H1 (cell line): ENCODE data around the gene SPEN. TPM values are rescaled to one million over a fixed set of nuclear protein-coding genes. Genes with fewer than 3 reads are reported as not detected.

Experiments used
- CTCF ChIA-PET: fragments of 300-600 bp; sonication (Branson Sonifier 250); formaldehyde crosslinking; loops from one replicate; lab custom pipeline; 2021; ENCODE audit not compliant: partially characterized antibody; lab: Charles Lee
- POLR2A ChIA-PET: fragments of 300-600 bp; sonication (Branson Sonifier 250); formaldehyde crosslinking; loops from one replicate; lab custom pipeline; 2021; ENCODE audit warnings: inconsistent platforms; ENCODE audit not compliant: partially characterized antibody; lab: Charles Lee
- DNase-seq, 2 experiments: peaks; one replicate each; pipeline versions ENCODE4 v3.0.0 to v3.0.0-alpha.2; 2010 to 2022; ENCODE audit warnings: low spot score in 2 of 2, low read depth in 1 of 2, mixed read lengths in 1 of 2
- FAIRE-seq: peaks from 2 replicates; lab custom pipeline; 2011; peaks lifted over from hg19 to GRCh38; lab: Jason Lieb, UNC
- H2AFZ ChIP-seq: 2 replicates; pipeline ENCODE4 v1.8.1; 2012; ENCODE audit warnings: low read length, inconsistent platforms
- H2AK5ac ChIP-seq: 2 replicates; pipeline ENCODE4 v1.6.1; 2013; ENCODE audit warnings: low read depth, low read length
- H2BK120ac ChIP-seq: replicated peaks from 2 replicates; pipeline ENCODE3; 2013; ENCODE audit warnings: low read depth, low read length, inconsistent platforms
- H2BK12ac ChIP-seq: 2 replicates; pipeline ENCODE4 v1.6.1; 2013; ENCODE audit warnings: low read depth, low read length
- H2BK15ac ChIP-seq: 2 replicates; pipeline ENCODE4 v1.6.1; 2013; ENCODE audit warnings: low read length
- H2BK20ac ChIP-seq: 2 replicates; pipeline ENCODE4 v1.6.1; 2013; ENCODE audit warnings: low read length
- H2BK5ac ChIP-seq: 2 replicates; pipeline ENCODE4 v1.6.1; 2013; ENCODE audit warnings: low read depth, low read length
- H3K14ac ChIP-seq: 2 replicates; pipeline ENCODE4 v1.6.1; 2013; ENCODE audit warnings: inconsistent platforms; ENCODE audit not compliant: insufficient read length
- H3K18ac ChIP-seq: 2 replicates; pipeline ENCODE4 v1.6.1; 2013; ENCODE audit warnings: low read length; ENCODE audit errors: extremely low read depth
- H3K23ac ChIP-seq: 2 replicates; pipeline ENCODE4 v1.6.1; 2013; ENCODE audit warnings: inconsistent platforms; ENCODE audit not compliant: insufficient read length
- H3K23me2 ChIP-seq: 2 replicates; pipeline ENCODE4 v1.6.1; 2013; ENCODE audit warnings: low read depth, low read length
- H3K27ac ChIP-seq: 2 replicates; pipeline ENCODE4 v1.6.1; 2011; ENCODE audit warnings: low read depth, low read length, inconsistent platforms
- H3K27me3 ChIP-seq, 4 experiments: replicated peaks in 1 of 4; 1 replicate in 1 of 4; 2 replicates in 3 of 4; pipeline versions ENCODE4 v1.6.1 to v1.8.1; 2011 to 2013; ENCODE audit warnings: low read length in 3 of 4, mild to moderate bottlenecking in 3 of 4, inconsistent platforms in 2 of 4, mixed read lengths in 2 of 4, moderate library complexity in 1 of 4; ENCODE audit not compliant: control insufficient read depth in 3 of 4, insufficient read depth in 3 of 4; ENCODE audit errors: extremely low read depth in 1 of 4
- H3K36me3 ChIP-seq, 4 experiments: 2 replicates each; pipeline versions ENCODE4 v1.6.1 to v1.8.1; 2011 to 2013; ENCODE audit warnings: mild to moderate bottlenecking in 4 of 4, low read length in 3 of 4, moderate library complexity in 2 of 4, control low read depth in 1 of 4, inconsistent platforms in 1 of 4; ENCODE audit not compliant: insufficient read depth in 4 of 4, control insufficient read depth in 2 of 4
- H3K4ac ChIP-seq: replicated peaks from 2 replicates; pipeline ENCODE3; 2013; ENCODE audit warnings: low read length, low read depth, mixed read lengths, inconsistent platforms; ENCODE audit not compliant: insufficient read length
- H3K4me1 ChIP-seq, 4 experiments: replicated peaks in 1 of 4; 1 replicate in 1 of 4; 2 replicates in 3 of 4; pipeline versions ENCODE4 v1.6.1 to v1.8.1; 2011 to 2013; ENCODE audit warnings: low read length in 3 of 4, inconsistent platforms in 2 of 4, mixed read lengths in 1 of 4; ENCODE audit not compliant: insufficient read depth in 4 of 4, control insufficient read depth in 3 of 4
- H3K4me2 ChIP-seq, 2 experiments: 2 replicates each; pipeline versions ENCODE4 v1.6.1 to v1.8.1; 2011 to 2013; ENCODE audit warnings: low read depth in 2 of 2, low read length in 2 of 2, control low read depth in 1 of 2, inconsistent platforms in 1 of 2, mild to moderate bottlenecking in 1 of 2; ENCODE audit not compliant: insufficient read depth in 1 of 2
- H3K4me3 ChIP-seq, 4 experiments: fragments of 200-600, 300-600 bp in 1 of 4; sonication (generic), shearing (Covaris generic), sonication (Bioruptor Twin) in 1 of 4; 2 replicates each; pipeline versions ENCODE4 v1.5.1 to v1.8.1; 2011 to 2016; ENCODE audit warnings: low read length in 4 of 4, low read depth in 3 of 4, control low read depth in 2 of 4, inconsistent platforms in 2 of 4, mild to moderate bottlenecking in 2 of 4, mixed read lengths in 1 of 4, moderate library complexity in 1 of 4; ENCODE audit not compliant: insufficient read depth in 2 of 4; ENCODE audit errors: extremely low read depth in 1 of 4
- H3K56ac ChIP-seq: replicated peaks from 2 replicates; pipeline ENCODE3; 2013; ENCODE audit warnings: low read depth, mild to moderate bottlenecking, mixed read lengths, low read length, inconsistent platforms; ENCODE audit not compliant: insufficient read length
- H3K79me1 ChIP-seq: 2 replicates; pipeline ENCODE4 v1.6.1; 2013; ENCODE audit warnings: low read depth, low read length, control low read depth
- H3K79me2 ChIP-seq, 2 experiments: 2 replicates each; pipeline versions ENCODE4 v1.6.1 to v1.8.1; 2012 to 2013; ENCODE audit warnings: low read length in 2 of 2, mild to moderate bottlenecking in 2 of 2, inconsistent platforms in 1 of 2; ENCODE audit not compliant: insufficient read depth in 2 of 2, control insufficient read depth in 1 of 2
- H3K9ac ChIP-seq, 4 experiments: replicated peaks in 1 of 4; 1 replicate in 1 of 4; 2 replicates in 3 of 4; pipeline versions ENCODE4 v1.6.1 to v1.8.1; 2011 to 2013; ENCODE audit warnings: low read depth in 3 of 4, low read length in 3 of 4, control low read depth in 2 of 4, mild to moderate bottlenecking in 2 of 4, moderate library complexity in 2 of 4, inconsistent platforms in 1 of 4; ENCODE audit errors: extremely low read depth in 1 of 4
- H3K9me3 ChIP-seq, 2 experiments: 2 replicates each; pipeline versions ENCODE4 v1.6.1 to v1.8.1; 2012 to 2013; ENCODE audit warnings: mild to moderate bottlenecking in 2 of 2, moderate library complexity in 2 of 2, control low read depth in 1 of 2, inconsistent platforms in 1 of 2, low read depth in 1 of 2, low read length in 1 of 2, mixed read lengths in 1 of 2; ENCODE audit not compliant: insufficient read depth in 2 of 2
- H4K20me1 ChIP-seq, 2 experiments: replicated peaks in 1 of 2; 2 replicates each; pipeline versions ENCODE3 to v1.8.1; 2011 to 2013; ENCODE audit warnings: inconsistent platforms in 2 of 2, low read length in 2 of 2, mild to moderate bottlenecking in 1 of 2; ENCODE audit not compliant: insufficient read depth in 2 of 2, control insufficient read depth in 1 of 2
- H4K5ac ChIP-seq: 2 replicates; pipeline ENCODE4 v1.6.1; 2013; ENCODE audit warnings: low read length, low read depth, mixed read lengths, inconsistent platforms; ENCODE audit not compliant: insufficient read length
- H4K8ac ChIP-seq: 2 replicates; pipeline ENCODE4 v1.8.0; 2013; ENCODE audit warnings: mild to moderate bottlenecking, moderate library complexity, low read length, inconsistent platforms; ENCODE audit not compliant: insufficient read depth; ENCODE audit errors: extremely low read depth
- H4K91ac ChIP-seq: replicated peaks from 2 replicates; pipeline ENCODE3; 2013; ENCODE audit warnings: low read length, mixed read lengths, inconsistent platforms; ENCODE audit not compliant: insufficient read length
- WGBS, 2 experiments: shearing (Covaris generic) in 1 of 2; methylation state at CpG; one replicate each; pipeline versions ENCODE4 v1.1.6 to v1.1.7; 2013 to 2015; ENCODE audit warnings: low lambda C conversion rate in 2 of 2, mixed read lengths in 2 of 2, inconsistent platforms in 1 of 2, low coverage in 1 of 2, missing lambda C conversion rate in 1 of 2; ENCODE audit not compliant: insufficient replicate concordance in 2 of 2, insufficient coverage in 1 of 2, insufficient read length in 1 of 2; ENCODE audit errors: extremely low coverage in 1 of 2, missing lambda C conversion rate in 1 of 2; 5-methylcytosine and 5-hydroxymethylcytosine counted together
- polyA plus RNA-seq, 7 experiments: library from polyadenylated mRNA; depleted of rRNA in 3 of 7; stranded (reverse) in 5 of 7; unstranded in 2 of 7; fragments of >200 nt in 5 of 7; fragments of 200-250 nt in 2 of 7; gene quantifications; 1 replicate in 5 of 7; 2 replicates in 1 of 7; 4 replicates in 1 of 7; pipeline versions ENCODE4 v1.2.1 to v1.2.3, GENCODE V29; 2011 to 2013; ENCODE audit warnings: missing spikeins in 2 of 7, mixed read lengths in 2 of 7
- total RNA-seq: library from RNA; stranded (reverse); fragmentation: NEBNext Ultra II Directional; extraction: Animal tissue kit (Norgen Biotek cat#: 25700); gene quantifications from 2 replicates; pipeline ENCODE4 v1.2.1, GENCODE V29; 2021

Gene SPEN
- total and polyA plus RNA-seq, 2 of the 8 experiments (the other 6 are each of a cell fraction or from before 2014, with no cell fraction given), result 12.5 to 52.1 TPM

GRCh38 chr1:15885269-15885668 is 37.8 kb downstream of the SPEN start:
- Histone ChIP-seq H4K5ac (no peak overlapping the region), H3K4me1 (peaks cover 0 to 9% (median 2%) of the 10 kb centered on the region in 4 experiments; a peak in 5 of 7 replicates), H3K14ac (no peak overlapping the region), H3K79me1 (peaks cover 5% of the 10 kb centered on the region; the same call in 1 of the 2 replicates), H2BK5ac (no peak overlapping the region), H3K9me3 (no peaks in the 10 kb centered on the region), H3K4me2 (no peak overlapping the region; a peak in 1 of 4 replicates), H3K18ac (no peak overlapping the region), H2AFZ (no peak overlapping the region), H2BK20ac (no peak overlapping the region), H3K36me3 (no peaks in the 10 kb centered on the region), H3K56ac (no peak overlapping the region), H3K79me2 (peaks cover 9 to 95% of the 10 kb centered on the region in 2 experiments), H2BK15ac (no peak overlapping the region), H3K27ac (no peak overlapping the region), H4K20me1 (peaks cover 2 to 6% of the 10 kb centered on the region in 2 experiments), H2BK120ac (no peak overlapping the region), H2BK12ac (no peak overlapping the region; the same call in 1 of the 2 replicates), H3K23ac (no peak overlapping the region), H3K4me3 (no peak overlapping the region), H3K9ac (no peak overlapping the region; a peak in 1 of 7 replicates), H3K4ac (no peak overlapping the region), H4K91ac (no peak overlapping the region), H3K23me2 (no peaks in the 10 kb centered on the region), H2AK5ac (no peak overlapping the region), H4K8ac (no peak overlapping the region), H3K27me3 (no peaks in the 10 kb centered on the region)
- ChIA-PET CTCF (interaction anchor here (1.3 to 1.5 kb wide), 2 partner anchors 8 to 67 kb away, joined by 3 to 7 read pairs; no protein-coding TSS in a partner anchor), POLR2A (interaction anchor here (0.6 to 1.7 kb wide), 4 partner anchors 11 to 51 kb away, joined by 3 to 11 read pairs (median 3); no protein-coding TSS in a partner anchor)
- FAIRE-seq (no peak), DNase-seq (no peak)
- 88% methylated on average over 5 of the region's 5 CpGs; no CpG with 5 or more reads in 1 of the 2 experiments for WGBS, 2 experiments
